Mucosa of rectum (tissue), 2 donors: ENCODE results near the gene ALDH2.

Experiments used
- H3K27ac ChIP-seq, 2 donors: one replicate each; pipeline ENCODE4 v1.7.0; 2013; ENCODE audit warnings: inconsistent platforms in 2 of 2, low read depth in 2 of 2, low read length in 2 of 2
- H3K27me3 ChIP-seq, 2 donors: one replicate each; pipeline ENCODE4 v1.7.0; 2013; ENCODE audit warnings: low read length in 2 of 2; ENCODE audit not compliant: control insufficient read depth in 2 of 2, insufficient read depth in 2 of 2
- H3K36me3 ChIP-seq, 2 donors: one replicate each; pipeline ENCODE4 v1.7.0; 2013; ENCODE audit warnings: low read length in 2 of 2; ENCODE audit not compliant: control insufficient read depth in 2 of 2, insufficient read depth in 2 of 2
- H3K4me1 ChIP-seq, 2 donors: one replicate each; pipeline ENCODE4 v1.7.0; 2013; ENCODE audit warnings: low read length in 2 of 2, mild to moderate bottlenecking in 1 of 2; ENCODE audit not compliant: control insufficient read depth in 2 of 2, insufficient read depth in 2 of 2
- H3K4me3 ChIP-seq, 2 donors: one replicate each; pipeline ENCODE4 v1.7.0; 2013; ENCODE audit warnings: low read length in 2 of 2
- H3K9ac ChIP-seq, 2 donors: one replicate each; pipeline ENCODE4 v1.7.0; 2013; ENCODE audit warnings: low read length in 2 of 2, low read depth in 1 of 2, mild to moderate bottlenecking in 1 of 2
- H3K9me3 ChIP-seq, 2 donors: one replicate each; pipeline ENCODE4 v1.7.0; 2013; ENCODE audit warnings: low read length in 2 of 2; ENCODE audit not compliant: control insufficient read depth in 2 of 2
- donor health status: healthy.
- donor health status: Normal muscosa, but diverticular disease.

The ALDH2 gene

GRCh38 chr12:111769599-111769998 is 2.9 kb downstream of the ALDH2 start:
- Histone ChIP-seq H3K27ac (no peak overlapping the region), H3K9ac (no peak overlapping the region), H3K27me3 (no peaks in the 10 kb centered on the region), H3K36me3 (peaks cover 7 to 9% of the 10 kb centered on the region in 2 donors), H3K4me1 (peaks cover 42 to 63% of the 10 kb centered on the region in 2 donors), H3K4me3 (peak overlapping the region in 1 of 2 donors; percentile 42), H3K9me3 (no peaks in the 10 kb centered on the region)

GRCh38 chr12:111773801-111774551 is 7.2 kb downstream of the ALDH2 start:
- Histone ChIP-seq H3K9ac (peak overlapping the region; percentile 67 to 80), H3K4me3 (peak overlapping the region; percentile 51 to 55), H3K27me3 (no peaks in the 10 kb centered on the region), H3K27ac (peak overlapping the region; percentile 98 to 99), H3K9me3 (no peaks in the 10 kb centered on the region), H3K4me1 (peaks cover 62 to 81% of the 10 kb centered on the region in 2 donors), H3K36me3 (peaks cover 7 to 13% of the 10 kb centered on the region in 2 donors)

- H3K9me3 ChIP-seq: no peaks in the 10 kb centered on the region
- peaks cover 62 to 82% of the 10 kb centered on the region in 2 donors for H3K4me1 ChIP-seq
- peak overlapping the region; percentile 67 to 80 for H3K9ac ChIP-seq
- peak overlapping the region; percentile 51 to 55 for H3K4me3 ChIP-seq
- H3K27ac ChIP-seq: peak overlapping the region; percentile 98 to 99
- peaks cover 7 to 12% of the 10 kb centered on the region in 2 donors for H3K36me3 ChIP-seq
- no peaks in the 10 kb centered on the region for H3K27me3 ChIP-seq
Observed at GRCh38 chr12:111775205-111776193, 8.8 kb downstream of the ALDH2 start.

- H3K36me3 ChIP-seq: peaks cover 10 to 13% of the 10 kb centered on the region in 2 donors
- peak overlapping the region; percentile 20 to 67 for H3K9ac ChIP-seq
- peak overlapping the region; percentile 41 to 48 for H3K4me3 ChIP-seq
- H3K27ac ChIP-seq: peak overlapping the region; percentile 98 to 99
- no peaks in the 10 kb centered on the region for H3K27me3 ChIP-seq
- H3K4me1 ChIP-seq: peaks cover 57 to 78% of the 10 kb centered on the region in 2 donors
- no peaks in the 10 kb centered on the region for H3K9me3 ChIP-seq
Observed at GRCh38 chr12:111776836-111777344, 10.2 kb downstream of the ALDH2 start.

GRCh38 chr12:111777345-111778045 is 10.8 kb downstream of the ALDH2 start:
- Histone ChIP-seq H3K27ac (peak overlapping the region; percentile 98 to 99), H3K4me3 (peak overlapping the region; percentile 41 to 48), H3K9ac (peak overlapping the region; percentile 28 to 67), H3K27me3 (no peaks in the 10 kb centered on the region), H3K36me3 (peaks cover 10 to 13% of the 10 kb centered on the region in 2 donors), H3K4me1 (peaks cover 57 to 75% of the 10 kb centered on the region in 2 donors), H3K9me3 (no peaks in the 10 kb centered on the region)

- Histone ChIP-seq H3K4me1 (peaks cover 38 to 51% of the 10 kb centered on the region in 2 donors), H3K27ac (peak overlapping the region; percentile 86 to 90), H3K36me3 (peaks cover 35 to 36% of the 10 kb centered on the region in 2 donors), H3K4me3 (peak overlapping the region in 1 of 2 donors; percentile 1), H3K27me3 (no peaks in the 10 kb centered on the region), H3K9ac (peak overlapping the region in 1 of 2 donors; percentile 50), H3K9me3 (no peaks in the 10 kb centered on the region)
Observed at GRCh38 chr12:111780166-111780565, 13.4 kb downstream of the ALDH2 start.

- Histone ChIP-seq H3K36me3 (peaks cover 36 to 38% of the 10 kb centered on the region in 2 donors), H3K27ac (peak overlapping the region; percentile 86 to 90), H3K9ac (peak overlapping the region in 1 of 2 donors; percentile 50), H3K4me3 (no peak overlapping the region), H3K4me1 (peaks cover 34 to 46% of the 10 kb centered on the region in 2 donors), H3K27me3 (no peaks in the 10 kb centered on the region), H3K9me3 (no peaks in the 10 kb centered on the region)
Observed at GRCh38 chr12:111780615-111781014, 13.9 kb downstream of the ALDH2 start.

GRCh38 chr12:111781085-111781658 is 14.4 kb downstream of the ALDH2 start:
- Histone ChIP-seq H3K9ac (no peak overlapping the region), H3K27ac (peak overlapping the region; percentile 86 to 90), H3K4me1 (peaks cover 28 to 41% of the 10 kb centered on the region in 2 donors)

GRCh38 chr12:111783046-111783445 is 16.3 kb downstream of the ALDH2 start:
- peaks cover 10 to 23% of the 10 kb centered on the region in 2 donors for H3K4me1 ChIP-seq
- no peaks in the 10 kb centered on the region for H3K9me3 ChIP-seq
- no peak overlapping the region for H3K4me3 ChIP-seq
- H3K27me3 ChIP-seq: no peaks in the 10 kb centered on the region
- peaks cover 44 to 45% of the 10 kb centered on the region in 2 donors for H3K36me3 ChIP-seq
- H3K27ac ChIP-seq: no peak overlapping the region
- H3K9ac ChIP-seq: no peak overlapping the region

More at GRCh38 chr12:111781085-111781658, 14.4 kb downstream of the ALDH2 start:
- Histone ChIP-seq H3K4me3 (no peak overlapping the region), H3K36me3 (peaks cover 36 to 38% of the 10 kb centered on the region in 2 donors), H3K27me3 (no peaks in the 10 kb centered on the region), H3K9me3 (no peaks in the 10 kb centered on the region)
